ENCODE measurements around the gene MARCOL. TPM values are rescaled to one million over a fixed set of nuclear protein-coding genes. Genes with fewer than 3 reads are reported as not detected.

Gene MARCOL
- total RNA-seq, 1 experiment from 2014 or later: not detected

GRCh38 chr5:148221508-148221907 is 16.8 kb upstream of the MARCOL start:
- intact Hi-C loops (cut with micrococcal nuclease): no loop called here
- no peak overlapping the region for H3K9ac ChIP-seq (ENCODE audit: low read length)
- ChIA-PET POLR2A (no interaction called here), CTCF (no interaction called here), RAD21 (ENCODE audit: low non-redundant PET in 1 of 2, low total read pairs in 2 of 2, uncharacterized antibody in 2 of 2, unreplicated experiment in 2 of 2) (no interaction called here)
- no peaks in the 10 kb centered on the region for H3K36me3 ChIP-seq (ENCODE audit: control insufficient read depth in 1 of 2, insufficient read depth in 2 of 2, low read length in 2 of 2)
- no peak overlapping the region for H3K27ac ChIP-seq (ENCODE audit: low read depth, low read length)
- no peak for TF ChIP-seq ATF3 (IDR thresholded peaks at IDR 0.05)
- no peak for TF ChIP-seq CBX3 (IDR thresholded peaks at IDR 0.05; ENCODE audit: low read depth)
- H3K4me1 ChIP-seq (ENCODE audit: control insufficient read depth in 1 of 2, insufficient read depth in 2 of 2, low read length in 2 of 2): no peaks in the 10 kb centered on the region
- no TSS peak for BruUV-seq (replicated peaks)
- no peaks in the 10 kb centered on the region for H3K9me2 ChIP-seq (ENCODE audit: insufficient read depth)
- no peak overlapping the region for H3K4me3 ChIP-seq (replicated peaks in 1 of 2; ENCODE audit: low read depth in 1 of 2, low read length in 2 of 2)
- no peak overlapping the region for H2AFZ ChIP-seq (ENCODE audit: low read depth, low read length, poor library complexity, severe bottlenecking)
- ATAC-seq (no peak), DNase-seq (ENCODE audit: low read depth, low spot score) (no peak)
- peaks cover 9% of the 10 kb centered on the region for H3K27me3 ChIP-seq (ENCODE audit: insufficient read depth, low read length)
- H4K20me1 ChIP-seq (ENCODE audit: insufficient read depth): no peaks in the 10 kb centered on the region
- H3K79me2 ChIP-seq (ENCODE audit: insufficient read depth, low read length): no peaks in the 10 kb centered on the region
- H3K9me3 ChIP-seq (ENCODE audit: control insufficient read depth in 1 of 2, insufficient read depth in 1 of 2, low read depth in 1 of 2, low read length in 2 of 2): no peaks in the 10 kb centered on the region
- no peak overlapping the region for H3K4me2 ChIP-seq (ENCODE audit: low read length)

- ChIA-PET RAD21 (ENCODE audit: low non-redundant PET in 1 of 2, low total read pairs in 2 of 2, uncharacterized antibody in 2 of 2, unreplicated experiment in 2 of 2) (no interaction called here), POLR2A (no interaction called here), CTCF (no interaction called here)
- no peaks in the 10 kb centered on the region for H3K9me2 ChIP-seq (ENCODE audit: insufficient read depth)
- H3K9me3 ChIP-seq (ENCODE audit: control insufficient read depth in 1 of 2, insufficient read depth in 1 of 2, low read depth in 1 of 2, low read length in 2 of 2): no peaks in the 10 kb centered on the region
- H3K4me1 ChIP-seq (ENCODE audit: control insufficient read depth in 1 of 2, insufficient read depth in 2 of 2, low read length in 2 of 2): no peaks in the 10 kb centered on the region
- DNase-seq (ENCODE audit: low read depth, low spot score) (no peak), ATAC-seq (no peak)
- no peak overlapping the region for H3K27ac ChIP-seq (ENCODE audit: low read depth, low read length)
- H2AFZ ChIP-seq (ENCODE audit: low read depth, low read length, poor library complexity, severe bottlenecking): no peak overlapping the region
- TF ChIP-seq SRF (IDR thresholded peaks at IDR 0.05; ENCODE audit: low read depth) (no peak), EZH2 (IDR thresholded peaks at IDR 0.05) (no peak), REST (IDR thresholded peaks at IDR 0.05; ENCODE audit: low read depth) (no peak), RAD21 (IDR thresholded peaks at IDR 0.05; ENCODE audit: low read depth) (no peak), FOSL1 (IDR thresholded peaks at IDR 0.05; ENCODE audit: low read depth) (no peak), ZBTB33 (IDR thresholded peaks at IDR 0.05; ENCODE audit: extremely low read depth, insufficient replicate concordance, low read length) (no peak), SP1 (IDR thresholded peaks at IDR 0.05; ENCODE audit: low read depth) (no peak), EGR1 (IDR thresholded peaks at IDR 0.05; ENCODE audit: low read depth) (no peak), CEBPB (IDR thresholded peaks at IDR 0.05; ENCODE audit: low read depth) (no peak)
- H3K4me2 ChIP-seq (ENCODE audit: low read length): no peak overlapping the region
- H3K27me3 ChIP-seq (ENCODE audit: insufficient read depth, low read length): peaks cover 9% of the 10 kb centered on the region
- no TSS peak for BruUV-seq (replicated peaks)
- H4K20me1 ChIP-seq (ENCODE audit: insufficient read depth): no peaks in the 10 kb centered on the region
- intact Hi-C loops (cut with micrococcal nuclease): no loop called here
- no peaks in the 10 kb centered on the region for H3K79me2 ChIP-seq (ENCODE audit: insufficient read depth, low read length)
- H3K4me3 ChIP-seq (replicated peaks in 1 of 2; ENCODE audit: low read depth in 1 of 2, low read length in 2 of 2): no peak overlapping the region
- H3K9ac ChIP-seq (ENCODE audit: low read length): no peak overlapping the region
- H3K36me3 ChIP-seq (ENCODE audit: control insufficient read depth in 1 of 2, insufficient read depth in 2 of 2, low read length in 2 of 2): no peaks in the 10 kb centered on the region
Measured at GRCh38 chr5:148224117-148224742, 14.1 kb upstream of the MARCOL start.
